ENCODE measurements around the gene RNU1-2. TPM values are rescaled to one million over a fixed set of nuclear protein-coding genes. Genes with fewer than 3 reads are reported as not detected.
"Not testable (repeated sequence)": the region's sequence is repeated elsewhere in the genome, so short reads cannot be mapped to it uniquely, and the experiment has no call there.

The RNU1-2 gene
- total RNA-seq, 1 donor from 2014 or later = 3,526 TPM

DNA sequence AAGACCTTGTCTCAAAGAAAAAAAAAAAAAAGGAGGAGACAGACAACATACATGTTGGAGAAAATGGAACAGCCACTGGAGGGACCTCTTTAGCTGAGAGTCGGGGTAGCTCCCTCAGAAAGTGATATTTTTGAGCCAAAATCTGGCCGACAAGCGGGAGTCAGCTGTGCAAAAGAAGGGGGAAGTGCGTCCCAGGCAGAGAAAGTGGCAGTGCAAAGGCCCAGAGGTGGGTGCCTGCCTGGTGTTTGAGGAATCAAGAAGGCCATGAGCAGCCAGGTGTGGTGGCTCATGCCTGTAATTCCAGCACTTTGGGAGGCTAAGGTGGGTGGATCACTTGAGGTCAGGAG is 19.8 kb downstream of the RNU1-2 start:
- intact Hi-C loops (cut with micrococcal nuclease) = loop anchor here (2.0 kb wide), 1 partner anchor 137 kb away; no protein-coding TSS in a partner anchor
- Mint-ChIP-seq H3K9me3 (no peaks in the 10 kb centered on the region), H3K36me3 (ENCODE audit: low read depth) (no peaks in the 10 kb centered on the region), H3K27me3 (no peaks in the 10 kb centered on the region), H3K4me3 (peak overlapping the region; percentile 84), H3K4me1 (peaks cover 28% of the 10 kb centered on the region), H3K27ac (no peak overlapping the region)
- DNase-seq (no peak), ATAC-seq (ENCODE audit: low read depth) (no peak)
- POLR2A ChIA-PET = no interaction called here
- TF ChIP-seq, protein P1, sequence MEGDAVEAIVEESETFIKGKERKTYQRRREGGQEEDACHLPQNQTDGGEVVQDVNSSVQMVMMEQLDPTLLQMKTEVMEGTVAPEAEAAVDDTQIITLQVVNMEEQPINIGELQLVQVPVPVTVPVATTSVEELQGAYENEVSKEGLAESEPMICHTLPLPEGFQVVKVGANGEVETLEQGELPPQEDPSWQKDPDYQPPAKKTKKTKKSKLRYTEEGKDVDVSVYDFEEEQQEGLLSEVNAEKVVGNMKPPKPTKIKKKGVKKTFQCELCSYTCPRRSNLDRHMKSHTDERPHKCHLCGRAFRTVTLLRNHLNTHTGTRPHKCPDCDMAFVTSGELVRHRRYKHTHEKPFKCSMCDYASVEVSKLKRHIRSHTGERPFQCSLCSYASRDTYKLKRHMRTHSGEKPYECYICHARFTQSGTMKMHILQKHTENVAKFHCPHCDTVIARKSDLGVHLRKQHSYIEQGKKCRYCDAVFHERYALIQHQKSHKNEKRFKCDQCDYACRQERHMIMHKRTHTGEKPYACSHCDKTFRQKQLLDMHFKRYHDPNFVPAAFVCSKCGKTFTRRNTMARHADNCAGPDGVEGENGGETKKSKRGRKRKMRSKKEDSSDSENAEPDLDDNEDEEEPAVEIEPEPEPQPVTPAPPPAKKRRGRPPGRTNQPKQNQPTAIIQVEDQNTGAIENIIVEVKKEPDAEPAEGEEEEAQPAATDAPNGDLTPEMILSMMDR (IDR thresholded peaks at IDR 0.05) = no peak
- CTCF ChIA-PET = interaction anchor here (0.8 kb wide), 1 partner anchor 45 kb away, joined by 3 read pairs; no protein-coding TSS in a partner anchor

DNA sequence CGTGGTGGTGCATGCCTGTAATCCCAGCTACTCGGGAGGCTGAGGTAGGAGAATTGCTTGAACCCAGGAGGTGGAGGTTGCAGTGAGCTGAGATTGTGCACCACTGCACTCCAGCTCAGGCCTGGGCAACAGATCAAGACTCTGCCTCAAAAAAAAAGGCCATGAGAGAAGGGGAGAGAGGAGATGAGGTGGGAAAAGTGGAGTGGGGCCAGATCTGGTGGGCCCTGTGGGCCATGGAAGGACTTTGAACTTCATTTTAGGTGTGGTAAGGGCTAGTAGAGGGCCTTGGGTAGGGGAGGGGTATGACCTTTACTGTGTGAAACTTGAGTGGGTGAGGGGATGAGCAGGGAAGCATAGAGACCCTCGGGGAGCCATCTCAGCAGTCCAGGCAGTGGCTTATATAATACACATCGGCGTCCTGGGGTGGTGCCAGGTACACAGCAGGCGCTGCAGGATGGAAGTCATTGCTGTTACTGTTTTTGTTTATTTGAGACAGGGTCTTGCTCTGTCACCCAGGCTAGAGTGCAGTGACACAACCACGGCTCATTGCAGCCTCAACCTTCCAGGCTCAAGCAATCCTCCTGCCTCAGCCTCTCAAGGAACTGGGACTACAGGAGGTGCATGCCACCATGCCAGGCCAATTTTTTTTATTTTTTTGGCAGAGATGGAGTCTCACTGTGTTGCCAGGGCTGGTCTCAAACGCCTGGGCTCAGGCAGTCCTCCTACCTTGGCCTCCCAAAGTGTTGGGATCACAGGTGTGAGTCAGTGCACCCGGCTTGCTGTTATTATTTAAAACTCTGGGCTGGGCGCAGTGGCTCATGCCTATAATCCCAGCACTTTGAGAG is 20.5 kb downstream of the RNU1-2 start:
- intact Hi-C loops (cut with micrococcal nuclease); H3K9me3 Mint-ChIP-seq; H3K27ac Mint-ChIP-seq; CTCF ChIA-PET; H3K36me3 Mint-ChIP-seq (ENCODE audit: low read depth); ATAC-seq (ENCODE audit: low read depth); H3K27me3 Mint-ChIP-seq; DNase-seq; H3K4me3 Mint-ChIP-seq; POLR2A ChIA-PET: not testable (repeated sequence)
- H3K4me1 Mint-ChIP-seq = peaks cover 28% of the 10 kb centered on the region

DNA sequence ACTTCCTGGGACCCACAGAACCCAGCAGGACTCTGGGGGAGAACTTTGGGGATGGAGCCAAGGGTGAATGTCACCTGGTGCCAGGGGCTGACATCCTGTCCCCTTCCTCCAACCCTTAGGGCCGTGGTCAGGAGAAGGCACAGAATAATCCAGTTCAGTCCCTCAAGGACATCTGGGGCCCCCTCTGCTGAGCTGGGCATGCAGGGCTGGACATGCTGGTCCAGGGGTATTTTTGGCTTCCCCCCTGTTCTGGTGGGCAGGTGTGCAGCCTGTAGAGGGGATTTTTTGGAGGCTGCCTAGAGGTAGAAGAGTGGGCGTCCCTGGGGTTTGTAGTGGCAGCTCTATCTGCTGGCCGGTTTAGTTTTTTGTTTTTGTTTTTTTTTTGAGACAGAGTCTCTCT is 22.6 kb downstream of the RNU1-2 start:
- DNase-seq (no peak), ATAC-seq (ENCODE audit: low read depth) (no peak)
- ChIA-PET CTCF (no interaction called here), POLR2A (interaction anchor here (0.6 to 1.1 kb wide), 2 partner anchors 15 to 210 kb away, joined by 3 to 8 read pairs; no protein-coding TSS in a partner anchor)
- Mint-ChIP-seq H3K27ac (no peak overlapping the region), H3K36me3 (ENCODE audit: low read depth) (no peaks in the 10 kb centered on the region), H3K4me3 (no peak overlapping the region), H3K27me3 (no peaks in the 10 kb centered on the region), H3K9me3 (no peaks in the 10 kb centered on the region), H3K4me1 (peaks cover 23% of the 10 kb centered on the region)
- TF ChIP-seq, protein P1 (IDR thresholded peaks at IDR 0.05) = no peak
- intact Hi-C loops (cut with micrococcal nuclease) = no loop called here

DNA sequence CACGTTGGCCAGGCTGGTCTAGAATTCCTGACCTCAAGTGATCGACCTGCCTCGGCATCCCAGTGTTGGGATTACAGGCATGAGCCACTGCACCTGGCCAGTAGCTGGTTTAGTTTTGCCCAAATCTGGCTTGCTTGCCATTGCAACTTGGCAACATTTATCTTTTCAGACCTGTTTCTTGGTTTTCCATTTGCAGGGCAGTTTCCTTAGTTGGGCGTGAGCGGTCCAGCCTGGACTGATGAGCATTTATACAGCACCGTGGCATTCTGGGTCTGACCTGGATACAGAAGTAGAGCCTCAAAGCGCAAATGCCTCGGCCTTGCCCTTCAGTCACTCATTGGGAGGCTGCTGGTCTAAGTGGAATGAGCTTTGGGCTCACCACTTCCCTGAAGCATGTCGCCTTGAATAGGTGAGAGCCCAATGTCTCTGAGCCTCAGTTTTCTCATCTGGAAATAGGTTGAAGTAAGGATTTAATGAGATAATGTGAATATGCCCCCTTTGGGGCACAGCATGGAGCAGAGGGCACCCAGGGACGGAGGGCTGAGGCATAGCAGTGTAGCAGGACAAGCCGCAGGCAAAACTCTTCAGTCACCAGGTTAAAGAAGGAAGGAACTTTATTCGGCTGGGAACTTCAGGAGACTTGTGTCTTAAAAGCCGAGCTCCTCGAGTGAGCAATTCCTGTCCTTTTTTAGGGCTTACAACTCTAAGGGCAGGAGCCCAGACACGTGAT is 23.3 kb downstream of the RNU1-2 start:
- intact Hi-C loops (cut with micrococcal nuclease); H3K27me3 Mint-ChIP-seq; H3K4me3 Mint-ChIP-seq; H3K9me3 Mint-ChIP-seq; DNase-seq; H3K36me3 Mint-ChIP-seq (ENCODE audit: low read depth); H3K27ac Mint-ChIP-seq; CTCF ChIA-PET; ATAC-seq (ENCODE audit: low read depth): not testable (repeated sequence)
- peaks cover 19% of the 10 kb centered on the region for H3K4me1 Mint-ChIP-seq
- POLR2A ChIA-PET = interaction anchor here (0.5 kb wide), 1 partner anchor 28 kb away, joined by 5 read pairs; no protein-coding TSS in a partner anchor

DNA sequence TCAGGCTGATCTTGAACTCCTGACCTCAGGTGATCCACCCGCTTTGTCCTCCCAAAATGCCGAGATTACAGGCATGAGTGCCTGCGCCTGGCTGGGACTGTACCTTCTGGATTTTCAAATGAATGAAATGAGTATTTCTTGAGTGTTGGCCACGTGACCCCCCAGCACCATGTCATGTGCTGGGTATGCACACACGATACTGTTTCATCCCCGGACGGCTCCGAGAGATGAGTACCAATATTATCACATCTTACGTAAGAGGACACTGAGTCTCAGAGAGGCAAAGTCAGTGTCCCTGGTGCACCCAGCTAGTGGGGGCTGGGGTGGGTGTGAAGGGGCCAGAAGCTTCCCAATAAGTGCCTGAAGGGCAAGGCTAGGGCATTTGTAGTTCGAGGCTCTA is 25.2 kb downstream of the RNU1-2 start:
- intact Hi-C loops (cut with micrococcal nuclease) = no loop called here
- no peaks in the 10 kb centered on the region for H3K27me3 Mint-ChIP-seq
- no peak for ATAC-seq (ENCODE audit: low read depth)
- TF ChIP-seq, protein P1 (IDR thresholded peaks at IDR 0.05) = no peak
- ChIA-PET POLR2A (interaction anchor here (1.4 kb wide), 1 partner anchor 16 kb away, joined by 6 read pairs; no protein-coding TSS in a partner anchor), CTCF (no interaction called here)
- H3K9me3 Mint-ChIP-seq = no peaks in the 10 kb centered on the region
- no peak overlapping the region for H3K27ac Mint-ChIP-seq
- H3K4me1 Mint-ChIP-seq = peaks cover 11% of the 10 kb centered on the region
- H3K4me3 Mint-ChIP-seq = no peak overlapping the region
- H3K36me3 Mint-ChIP-seq (ENCODE audit: low read depth) = no peaks in the 10 kb centered on the region
- DNase-seq = no peak

Measured in activated B cell treated with CpG ODN at 0.5 μM for 24 hours (primary cell).